CD4-positive, CD25-positive, alpha-beta regulatory T cell (primary cell): ENCODE measurements around the gene UBE2I. TPM values are rescaled to one million over a fixed set of nuclear protein-coding genes. Genes with fewer than 3 reads are reported as not detected.

Source experiments
- ATAC-seq, 2 donors: fragments of 150-1000 bp; cut with Tn5 transposase; one replicate each; pipeline ENCODE4 v1.10.0; 2021; ENCODE audit warnings: low read depth in 2 of 2, moderate number of reproducible peaks in 2 of 2, moderate library complexity in 1 of 2
- DNase-seq, 3 donors: peaks; one replicate each; pipeline versions ENCODE4 v3.0.0 to v3.0.0-alpha.2; 2012 to 2022; ENCODE audit warnings: mixed read lengths in 1 of 3
- H3K27ac ChIP-seq: one replicate; pipeline ENCODE4 v1.7.0; 2013; ENCODE audit warnings: mild to moderate bottlenecking, low read length; ENCODE audit not compliant: insufficient read depth, poor library complexity, severe bottlenecking
- H3K27me3 ChIP-seq: one replicate; pipeline ENCODE4 v1.7.0; 2013; ENCODE audit warnings: low read length; ENCODE audit not compliant: control insufficient read depth, insufficient read depth
- H3K36me3 ChIP-seq: one replicate; pipeline ENCODE4 v1.7.0; 2013; ENCODE audit warnings: mild to moderate bottlenecking, low read length, moderate library complexity; ENCODE audit not compliant: control insufficient read depth, insufficient read depth
- H3K4me1 ChIP-seq: 2 replicates; pipeline ENCODE4 v1.7.0; 2013; ENCODE audit warnings: mild to moderate bottlenecking, low read length; ENCODE audit not compliant: insufficient read depth, control insufficient read depth, poor library complexity, severe bottlenecking
- H3K4me3 ChIP-seq: one replicate; pipeline ENCODE4 v1.7.0; 2013; ENCODE audit warnings: low read depth, mild to moderate bottlenecking, low read length, moderate library complexity
- H3K9me3 ChIP-seq, 2 experiments: 1 replicate in 1 of 2; 2 replicates in 1 of 2; pipeline ENCODE4 v1.7.0; 2013; ENCODE audit warnings: low read length in 2 of 2, mild to moderate bottlenecking in 1 of 2, moderate library complexity in 1 of 2; ENCODE audit not compliant: control insufficient read depth in 2 of 2
- H3K27ac Mint-ChIP-seq, 3 donors: one replicate each; pipeline ENCODE4 v1.8.0; 2020 to 2022; ENCODE audit warnings: mild to moderate bottlenecking in 3 of 3, mixed read lengths in 3 of 3, moderate library complexity in 2 of 3
- H3K27me3 Mint-ChIP-seq: one replicate; pipeline ENCODE4 v1.8.0; 2022; ENCODE audit warnings: mild to moderate bottlenecking, mixed read lengths
- H3K36me3 Mint-ChIP-seq: one replicate; pipeline ENCODE4 v1.8.0; 2020; ENCODE audit warnings: mixed read lengths
- H3K4me1 Mint-ChIP-seq, 4 donors: one replicate each; pipeline ENCODE4 v1.8.0; 2020 to 2022; ENCODE audit warnings: mixed read lengths in 4 of 4, mild to moderate bottlenecking in 1 of 4
- H3K4me3 Mint-ChIP-seq, 4 donors: one replicate each; pipeline ENCODE4 v1.8.0; 2020 to 2022; ENCODE audit warnings: mild to moderate bottlenecking in 4 of 4, mixed read lengths in 4 of 4, moderate library complexity in 3 of 4
- H3K9me3 Mint-ChIP-seq, 7 donors: one replicate each; pipeline ENCODE4 v1.8.0; 2020 to 2022; ENCODE audit warnings: mixed read lengths in 7 of 7, mild to moderate bottlenecking in 3 of 7, moderate library complexity in 2 of 7
- polyA plus RNA-seq, 4 donors: library from polyadenylated mRNA; unstranded; fragments of 300-500 nt; fragmentation: Illumina TruSeq; gene quantifications; one replicate each; pipeline ENCODE4 v1.2.3, GENCODE V29; 2021
- total RNA-seq: library from RNA; stranded (reverse); gene quantifications from one replicate; pipeline ENCODE4 v1.2.3, GENCODE V29; 2022

The UBE2I gene
- total and polyA plus RNA-seq, 5 donors from 2014 or later = 75.5 to 205 (median 95.6) TPM

- H3K27ac Mint-ChIP-seq = no peak overlapping the region
These were observed 28.1 kb downstream of the UBE2I start for GRCh38 chr16:1337486-1337885.

GRCh38 chr16:1338119-1338730 lies 28.8 kb downstream of the UBE2I start:
- peaks cover 27% of the 10 kb centered on the region for H3K27me3 Mint-ChIP-seq
- no peaks in the 10 kb centered on the region for H3K9me3 ChIP-seq
- no peak overlapping the region for H3K4me3 ChIP-seq
- ATAC-seq (no peak), DNase-seq (no peak)
- no peak overlapping the region for H3K27ac ChIP-seq
- no peak overlapping the region for H3K27ac Mint-ChIP-seq
- peaks cover 0 to 16% (median 2%) of the 10 kb centered on the region in 4 donors for H3K4me1 Mint-ChIP-seq
- H3K36me3 ChIP-seq = no peaks in the 10 kb centered on the region
- H3K9me3 Mint-ChIP-seq = no peaks in the 10 kb centered on the region
- no peaks in the 10 kb centered on the region for H3K36me3 Mint-ChIP-seq
- no peaks in the 10 kb centered on the region for H3K27me3 ChIP-seq
- H3K4me3 Mint-ChIP-seq = no peak overlapping the region
- peaks cover 32% of the 10 kb centered on the region for H3K4me1 ChIP-seq

More at GRCh38 chr16:1337486-1337885, 28.1 kb downstream of the UBE2I start:
- Histone ChIP-seq H3K36me3 (no peaks in the 10 kb centered on the region), H3K9me3 (no peaks in the 10 kb centered on the region), H3K4me1 (peaks cover 34% of the 10 kb centered on the region), H3K4me3 (no peak overlapping the region), H3K27me3 (no peaks in the 10 kb centered on the region), H3K27ac (no peak overlapping the region)
- Mint-ChIP-seq H3K9me3 (no peaks in the 10 kb centered on the region), H3K4me3 (no peak overlapping the region), H3K36me3 (no peaks in the 10 kb centered on the region), H3K27me3 (peaks cover 32% of the 10 kb centered on the region), H3K4me1 (peaks cover 0 to 12% (median 0%) of the 10 kb centered on the region in 4 donors)
- DNase-seq (no peak), ATAC-seq (no peak)

DNA sequence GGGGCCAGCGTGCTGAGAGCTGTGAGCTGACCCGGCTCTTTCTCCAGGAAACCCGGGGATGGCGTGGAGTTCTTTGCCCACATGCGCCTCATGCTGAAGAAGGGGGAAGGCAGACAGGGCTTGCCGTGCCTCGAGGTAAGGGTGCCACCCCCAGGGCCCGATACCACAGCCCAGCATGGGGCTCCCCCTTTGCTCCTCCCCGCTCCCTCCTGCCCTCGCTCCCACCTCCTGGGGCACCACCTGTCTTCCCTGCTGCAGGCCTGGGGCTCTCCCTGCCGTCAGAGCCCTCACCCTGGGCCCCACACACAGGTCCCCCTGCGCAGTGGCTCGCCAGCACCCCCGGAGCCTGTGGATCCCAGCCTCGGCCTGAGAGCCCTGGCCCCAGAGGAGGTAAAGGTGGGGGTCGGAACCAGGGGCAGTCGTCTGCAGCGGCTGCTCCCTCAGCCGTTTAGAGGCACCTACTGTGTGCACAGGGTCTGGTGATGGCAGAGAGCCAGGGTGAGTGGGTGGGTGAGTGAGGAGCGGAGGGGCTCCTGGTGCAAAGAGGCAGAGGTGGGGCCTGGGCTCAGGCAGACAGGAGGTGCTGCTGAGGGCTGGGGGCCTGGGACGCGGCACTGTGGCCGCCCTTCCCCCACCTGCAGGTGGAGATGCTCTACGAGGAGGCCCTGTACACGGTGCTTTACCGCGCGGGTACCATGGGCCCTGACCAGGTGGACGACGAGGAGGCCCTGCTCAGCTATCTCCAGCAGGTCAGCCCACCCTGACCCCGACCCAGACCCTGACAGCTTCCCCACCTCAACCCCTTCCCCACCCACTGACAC lies 29.6 kb downstream of the UBE2I start:
- peaks cover 28% of the 10 kb centered on the region for H3K4me1 ChIP-seq
- no peaks in the 10 kb centered on the region for H3K27me3 ChIP-seq
- H3K9me3 Mint-ChIP-seq = no peaks in the 10 kb centered on the region
- no peaks in the 10 kb centered on the region for H3K36me3 ChIP-seq
- no peaks in the 10 kb centered on the region for H3K36me3 Mint-ChIP-seq
- DNase-seq = no peak
- no peak overlapping the region for H3K4me3 ChIP-seq
- peaks cover 0 to 18% (median 3%) of the 10 kb centered on the region in 4 donors for H3K4me1 Mint-ChIP-seq
- H3K4me3 Mint-ChIP-seq = no peak overlapping the region
- no peaks in the 10 kb centered on the region for H3K9me3 ChIP-seq
- no peak overlapping the region for H3K27ac ChIP-seq
- no peak for ATAC-seq
- no peak overlapping the region for H3K27ac Mint-ChIP-seq
- H3K27me3 Mint-ChIP-seq = peaks cover 27% of the 10 kb centered on the region

DNA sequence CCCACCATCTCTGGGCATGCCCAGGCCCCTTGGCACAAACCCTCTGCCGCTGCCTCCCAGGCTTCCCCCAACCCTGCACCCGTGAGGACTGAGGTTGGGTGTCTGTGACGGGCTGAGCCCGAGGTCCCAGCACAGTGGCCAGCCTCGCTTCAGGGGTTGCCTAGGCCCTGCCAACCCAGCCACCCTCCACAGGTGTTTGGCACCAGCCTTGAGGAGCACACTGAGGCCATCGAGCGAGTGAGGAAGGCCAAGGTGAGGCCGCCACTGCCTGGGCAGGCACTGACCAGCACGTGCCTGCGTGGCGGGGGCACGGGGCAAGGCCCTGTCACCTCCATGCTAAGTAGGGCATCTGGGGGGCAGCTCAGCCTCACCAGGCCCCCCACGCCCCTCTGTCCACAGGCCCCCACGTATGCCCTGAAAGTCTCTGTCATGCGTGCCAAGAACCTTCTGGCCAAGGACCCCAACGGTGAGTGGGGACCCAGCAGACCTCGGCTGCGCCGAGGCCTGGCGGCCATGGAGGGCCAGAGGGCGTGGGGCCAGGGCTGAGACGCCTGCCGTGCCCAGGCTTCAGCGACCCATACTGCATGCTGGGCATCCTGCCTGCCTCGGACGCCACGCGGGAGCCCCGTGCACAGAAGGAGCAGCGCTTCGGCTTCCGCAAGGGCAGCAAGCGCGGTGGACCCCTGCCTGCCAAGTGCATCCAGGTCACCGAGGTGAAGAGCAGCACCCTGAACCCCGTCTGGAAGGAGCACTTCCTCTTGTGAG lies 31.5 kb downstream of the UBE2I start:
- Mint-ChIP-seq H3K9me3 (no peaks in the 10 kb centered on the region), H3K36me3 (no peaks in the 10 kb centered on the region), H3K4me3 (no peak overlapping the region), H3K4me1 (peaks cover 0 to 16% (median 3%) of the 10 kb centered on the region in 4 donors), H3K27me3 (peaks cover 13% of the 10 kb centered on the region), H3K27ac (no peak overlapping the region)
- Histone ChIP-seq H3K36me3 (no peaks in the 10 kb centered on the region), H3K9me3 (no peaks in the 10 kb centered on the region), H3K27me3 (no peaks in the 10 kb centered on the region), H3K4me1 (peaks cover 23% of the 10 kb centered on the region), H3K27ac (no peak overlapping the region), H3K4me3 (no peak overlapping the region)
- DNase-seq = no peak
- no peak for ATAC-seq

- peak overlapping the region in 2 of 4 donors; percentile 80 for H3K4me3 Mint-ChIP-seq
- peaks cover 5% of the 10 kb centered on the region for H3K27me3 Mint-ChIP-seq
- peaks cover 0 to 16% (median 3%) of the 10 kb centered on the region in 4 donors for H3K4me1 Mint-ChIP-seq
- no peak for DNase-seq
- no peak overlapping the region for H3K27ac ChIP-seq
- H3K36me3 ChIP-seq = no peaks in the 10 kb centered on the region
- no peak for ATAC-seq
- H3K4me3 ChIP-seq = peak overlapping the region; percentile 32
- H3K9me3 Mint-ChIP-seq = no peaks in the 10 kb centered on the region
- H3K4me1 ChIP-seq = peaks cover 23% of the 10 kb centered on the region
- no peaks in the 10 kb centered on the region for H3K27me3 ChIP-seq
- no peaks in the 10 kb centered on the region for H3K9me3 ChIP-seq
- no peaks in the 10 kb centered on the region for H3K36me3 Mint-ChIP-seq
- H3K27ac Mint-ChIP-seq = no peak overlapping the region
These were observed 32.3 kb downstream of the UBE2I start for GRCh38 chr16:1341495-1342420.

DNA sequence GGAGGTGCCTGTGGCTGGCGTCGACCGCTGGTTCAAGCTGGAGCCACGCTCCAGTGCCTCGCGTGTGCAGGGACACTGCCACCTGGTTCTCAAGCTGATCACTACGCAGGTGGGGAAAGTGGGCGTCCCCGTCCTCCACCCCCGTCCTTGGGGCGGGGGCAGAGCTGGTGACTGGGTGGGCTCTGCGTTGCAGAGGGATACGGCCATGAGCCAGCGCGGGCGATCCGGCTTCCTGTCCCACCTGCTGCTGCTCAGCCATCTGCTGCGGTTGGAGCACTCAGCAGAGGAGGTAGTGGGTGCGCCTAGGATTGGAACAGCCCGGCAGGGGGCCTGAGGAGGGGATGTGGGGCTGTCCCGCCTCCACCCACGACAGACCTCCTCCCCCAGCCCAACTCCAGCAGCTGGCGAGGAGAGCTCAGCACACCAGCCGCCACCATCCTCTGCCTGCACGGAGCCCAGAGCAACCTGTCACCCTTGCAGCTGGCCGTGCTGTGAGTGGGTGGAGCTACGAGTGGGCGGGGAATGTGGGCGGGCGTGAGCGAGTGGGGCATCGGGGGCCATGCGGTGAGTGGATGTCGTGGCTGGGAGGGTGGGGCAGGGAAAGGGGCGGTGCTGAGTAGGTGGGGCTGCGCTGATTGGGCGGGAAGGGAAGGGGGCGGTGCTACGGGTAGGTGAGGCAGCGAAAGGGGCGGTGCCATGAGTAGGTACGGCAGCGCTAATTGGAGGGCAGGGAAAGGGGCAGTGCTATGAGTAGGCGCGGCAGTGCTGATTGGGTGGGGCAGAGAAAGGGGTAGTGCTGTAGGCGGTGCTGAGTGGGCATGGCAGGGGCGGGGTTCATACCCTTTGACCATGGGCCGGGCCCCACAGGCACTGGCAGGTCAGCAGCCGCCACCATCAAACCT lies 33.3 kb downstream of the UBE2I start:
- peak; percentile 83 to 86 for ATAC-seq
- no peaks in the 10 kb centered on the region for H3K9me3 ChIP-seq
- no peaks in the 10 kb centered on the region for H3K27me3 ChIP-seq
- no peaks in the 10 kb centered on the region for H3K27me3 Mint-ChIP-seq
- H3K4me3 ChIP-seq = peak overlapping the region; percentile 32
- no peaks in the 10 kb centered on the region for H3K36me3 ChIP-seq
- no peaks in the 10 kb centered on the region for H3K36me3 Mint-ChIP-seq
- H3K4me1 Mint-ChIP-seq = peaks cover 0 to 16% (median 3%) of the 10 kb centered on the region in 4 donors
- H3K9me3 Mint-ChIP-seq = no peaks in the 10 kb centered on the region
- peak overlapping the region in 2 of 3 donors; percentile 60 to 75 for H3K27ac Mint-ChIP-seq
- H3K4me1 ChIP-seq = peaks cover 23% of the 10 kb centered on the region
- H3K4me3 Mint-ChIP-seq = peak overlapping the region; percentile 63 to 80 (median 72)
- peak; percentile 94 to 97 (median 95) for DNase-seq
- H3K27ac ChIP-seq = peak overlapping the region; percentile 5
